ENCODE data around the gene MROH9.

GRCh38 chr1:171048014-171048413 is 112.7 kb downstream of the MROH9 start:
- TF ChIP-seq POLR2AphosphoS5 (IDR thresholded peaks at IDR 0.05; ENCODE audit: low read depth, low read length): no peak
- TF ChIP-seq TAF1 (IDR thresholded peaks at IDR 0.05; ENCODE audit: borderline replicate concordance, insufficient read depth, low read length): no peak
- no peak for TF ChIP-seq REST (IDR thresholded peaks at IDR 0.05; ENCODE audit: insufficient read depth in 1 of 2, low read depth in 2 of 2, low read length in 2 of 2)
- no peak for TF ChIP-seq FOXP2 (optimal IDR thresholded peaks at IDR 0.05; ENCODE audit: borderline replicate concordance, extremely low read depth, extremely low read length, insufficient read depth)
